ENCODE results near the gene OLIG3. TPM values are rescaled to one million over a fixed set of nuclear protein-coding genes. Genes with fewer than 3 reads are reported as not detected.

The OLIG3 gene
- total RNA-seq (2021; fragmentation: NEBNext Ultra II Directional; extraction: Animal tissue kit (Norgen Biotek cat#: 25700)): 0.60 and 0.77 TPM in 2 replicates
- polyA plus RNA-seq (2011; rRNA removed): 1.3 and 1.4 TPM in 2 replicates
- polyA plus RNA-seq (2011; cell fraction: cytosol; rRNA removed): 0.70 TPM
- polyA plus RNA-seq (2011; cell fraction: nucleus; rRNA removed): 0.67 TPM
- polyA plus RNA-seq (2012, experiment 1 of 2): 0.74 to 0.88 TPM (median 0.79 TPM) in 4 replicates
- polyA plus RNA-seq (2012, experiment 2 of 2): 0.62 TPM
- polyA plus RNA-seq (2013, experiment 1 of 2): 0.14 TPM
- 0.26 TPM for polyA plus RNA-seq (2013, experiment 2 of 2)
- polyA minus RNA-seq (2011; rRNA and poly(A)+ RNA removed): 0.27 and 0.38 TPM in 2 replicates
- polyA minus RNA-seq (2011; cell fraction: cytosol; rRNA and poly(A)+ RNA removed): 0.51 TPM
- polyA minus RNA-seq (2011; cell fraction: nucleus; rRNA and poly(A)+ RNA removed): 1.2 TPM
- long read RNA-seq, experiment 1, partial matches to known transcripts: 0 of 1 reads
- long read RNA-seq, experiment 1, other reads (novel, unspliced or antisense): 0 of 1 reads
- long read RNA-seq, experiment 2: 0 reads

DNA sequence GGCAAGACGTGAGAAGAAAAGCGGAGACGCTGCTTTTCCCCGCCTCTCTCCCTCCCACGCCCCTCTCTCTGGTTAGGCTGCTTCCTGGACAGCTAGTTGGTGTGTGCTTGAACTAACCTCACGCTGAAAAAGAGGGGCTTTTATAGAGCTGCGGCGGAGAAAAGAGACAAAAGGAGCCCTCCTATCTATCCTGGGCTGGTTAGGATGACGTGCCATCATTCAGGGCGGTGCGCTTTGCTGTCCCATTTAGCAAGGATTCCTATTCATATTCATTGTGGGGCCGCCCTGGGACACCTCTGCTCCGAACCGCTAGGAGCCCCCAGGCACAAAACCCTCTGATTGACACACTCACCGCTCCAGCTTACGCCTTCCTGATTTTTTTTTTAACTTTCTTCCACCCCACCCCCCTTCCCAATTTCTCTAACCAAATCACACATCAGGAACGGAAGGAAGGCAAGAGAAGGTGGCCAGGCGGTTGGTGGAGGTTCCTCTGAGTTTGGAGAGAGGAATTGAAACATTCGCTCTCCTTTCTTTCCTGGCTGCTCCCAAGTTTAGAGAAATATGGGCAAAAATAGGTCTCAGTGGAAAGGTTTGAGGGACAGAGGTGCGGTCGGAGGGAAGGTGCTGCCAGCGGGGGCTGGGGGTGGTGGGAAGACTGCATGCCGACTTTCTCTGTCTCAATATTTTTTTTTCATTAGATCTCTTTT is at the start of gene OLIG3:
Gene OLIG3 (minus strand): TSS at position 114 of the 707 bp plus-strand sequence. CDS start 224 bp downstream, outside the sequence.
- H3K4me1 ChIP-seq (replicated peaks in 1 of 4; ENCODE audit: control insufficient read depth in 3 of 4, insufficient read depth in 4 of 4, low read length in 3 of 4): peaks cover 10 to 60% (median 28%) of the 10 kb centered on the region in 4 experiments
- ChIA-PET POLR2A (ENCODE audit: partially characterized antibody) (interaction anchor here (0.6 to 2.4 kb wide), 5 partner anchors 8 to 1127 kb away, joined by 3 to 11 read pairs (median 3); no protein-coding TSS in a partner anchor), CTCF (ENCODE audit: partially characterized antibody) (interaction anchor here (1.4 to 4.8 kb wide), 4 partner anchors 19 to 94 kb away, joined by 3 to 55 read pairs (median 6); no protein-coding TSS in a partner anchor)
- H4K5ac ChIP-seq (ENCODE audit: insufficient read length, low read depth, low read length): no peak within 1 kb of the TSS
- H3K4ac ChIP-seq (replicated peaks; ENCODE audit: insufficient read length, low read depth, low read length): peak within 1 kb of the TSS; percentile 1
- peak within 1 kb of the TSS; percentile 88 to 91 for H3K4me2 ChIP-seq (ENCODE audit: insufficient read depth in 1 of 2, low read depth in 2 of 2, low read length in 2 of 2)
- peak in 1 of 2 experiments; percentile 67 for DNase-seq (ENCODE audit: low read depth in 1 of 2, low spot score in 2 of 2)
- peak within 1 kb of the TSS; percentile 63; the same call in 1 of the 2 replicates for H2BK5ac ChIP-seq (ENCODE audit: low read depth, low read length)
- H3K27ac ChIP-seq (ENCODE audit: low read depth, low read length): no peak within 1 kb of the TSS
- H4K20me1 ChIP-seq (replicated peaks in 1 of 2; ENCODE audit: control insufficient read depth in 1 of 2, insufficient read depth in 2 of 2, low read length in 2 of 2): no peaks in the 10 kb centered on the region
- H2AK5ac ChIP-seq (ENCODE audit: low read depth, low read length): no peak within 1 kb of the TSS; the same call in 1 of the 2 replicates
- peak within 1 kb of the TSS; percentile 96; the same call in 1 of the 2 replicates for H2BK12ac ChIP-seq (ENCODE audit: low read depth, low read length)
- H3K18ac ChIP-seq (ENCODE audit: extremely low read depth, low read length): peak within 1 kb of the TSS; percentile 68
- H3K4me3 ChIP-seq (ENCODE audit: extremely low read depth in 1 of 4, insufficient read depth in 2 of 4, low read depth in 3 of 4, low read length in 4 of 4): peak within 1 kb of the TSS; percentile 32 to 61 (median 40)
- peak within 1 kb of the TSS; percentile 77 for H4K8ac ChIP-seq (ENCODE audit: extremely low read depth, insufficient read depth, low read length)
- no peak within 1 kb of the TSS for H3K14ac ChIP-seq (ENCODE audit: insufficient read length)
- WGBS, 2 experiments (ENCODE audit: extremely low coverage in 1 of 2, insufficient coverage in 1 of 2, insufficient read length in 1 of 2, insufficient replicate concordance in 2 of 2, low coverage in 1 of 2, low lambda C conversion rate in 2 of 2, missing lambda C conversion rate in 1 of 2): 2% methylated on average over 19 of the region's 23 CpGs; no CpG with 5 or more reads in 1 of the 2 experiments
- H2BK120ac ChIP-seq (replicated peaks; ENCODE audit: low read depth, low read length): no peak within 1 kb of the TSS
- no peak for FAIRE-seq
- H3K56ac ChIP-seq (replicated peaks; ENCODE audit: insufficient read length, low read depth, low read length): no peak within 1 kb of the TSS
- H3K79me2 ChIP-seq (ENCODE audit: control insufficient read depth in 1 of 2, insufficient read depth in 2 of 2, low read length in 2 of 2): no peaks in the 10 kb centered on the region
- H3K23ac ChIP-seq (ENCODE audit: insufficient read length): no peak within 1 kb of the TSS
- no peak within 1 kb of the TSS for H3K9ac ChIP-seq (replicated peaks in 1 of 4; ENCODE audit: extremely low read depth in 1 of 4, low read depth in 3 of 4, low read length in 3 of 4)
- peak within 1 kb of the TSS; percentile 96 for H2BK15ac ChIP-seq (ENCODE audit: low read length)
- no peaks in the 10 kb centered on the region for H3K79me1 ChIP-seq (ENCODE audit: low read depth, low read length)
- H3K27me3 ChIP-seq (replicated peaks in 1 of 4; ENCODE audit: control insufficient read depth in 3 of 4, extremely low read depth in 1 of 4, insufficient read depth in 3 of 4, low read length in 3 of 4): peaks cover 65 to 100% (median 95%) of the 10 kb centered on the region in 4 experiments
- H3K36me3 ChIP-seq (ENCODE audit: control insufficient read depth in 2 of 4, insufficient read depth in 4 of 4, low read length in 3 of 4): no peaks in the 10 kb centered on the region
- H2BK20ac ChIP-seq (ENCODE audit: low read length): peak within 1 kb of the TSS; percentile 67
- H4K91ac ChIP-seq (replicated peaks; ENCODE audit: insufficient read length, low read length): peak within 1 kb of the TSS; percentile 77
- peak within 1 kb of the TSS; percentile 6; the same call in 1 of the 2 replicates for H2AFZ ChIP-seq (ENCODE audit: low read length)
- H3K23me2 ChIP-seq (ENCODE audit: low read depth, low read length): peaks cover 26% of the 10 kb centered on the region
- H3K9me3 ChIP-seq (ENCODE audit: insufficient read depth in 2 of 2, low read depth in 1 of 2, low read length in 1 of 2): no peaks in the 10 kb centered on the region
- TF ChIP-seq CREB1 (IDR thresholded peaks at IDR 0.05): peak; percentile 56
- peak in 1 of 2 experiments; percentile 7; a peak in 1 of 4 replicates for TF ChIP-seq RAD21 (IDR thresholded peaks at IDR 0.05 in 1 of 2, conservative IDR thresholded peaks at IDR 0.05 in 1 of 2; ENCODE audit: low read depth in 2 of 2, low read length in 2 of 2)
- TF ChIP-seq BACH1 (IDR thresholded peaks at IDR 0.05; ENCODE audit: low read length): no peak
- TF ChIP-seq, protein P1, sequence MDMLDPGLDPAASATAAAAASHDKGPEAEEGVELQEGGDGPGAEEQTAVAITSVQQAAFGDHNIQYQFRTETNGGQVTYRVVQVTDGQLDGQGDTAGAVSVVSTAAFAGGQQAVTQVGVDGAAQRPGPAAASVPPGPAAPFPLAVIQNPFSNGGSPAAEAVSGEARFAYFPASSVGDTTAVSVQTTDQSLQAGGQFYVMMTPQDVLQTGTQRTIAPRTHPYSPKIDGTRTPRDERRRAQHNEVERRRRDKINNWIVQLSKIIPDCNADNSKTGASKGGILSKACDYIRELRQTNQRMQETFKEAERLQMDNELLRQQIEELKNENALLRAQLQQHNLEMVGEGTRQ (IDR thresholded peaks at IDR 0.05; ENCODE audit: low read length): no peak
- 0 out of 2 replicates have a peak, but pooled peaks have one; percentile 4 for TF ChIP-seq SP1 (IDR thresholded peaks at IDR 0.05; ENCODE audit: low read depth, low read length)
- TF ChIP-seq BRCA1 (IDR thresholded peaks at IDR 0.05; ENCODE audit: low read depth, low read length): no peak
- TF ChIP-seq TCF12 (IDR thresholded peaks at IDR 0.05; ENCODE audit: low read depth, low read length): no peak
- no peak for TF ChIP-seq RFX5 (IDR thresholded peaks at IDR 0.05; ENCODE audit: borderline replicate concordance, low read depth, low read length)
- no peak for TF ChIP-seq HDAC6 (IDR thresholded peaks at IDR 0.05; ENCODE audit: low read depth, low read length)
